GM12872 (cell line): ENCODE results near the gene CRK.

Experiments
- TF ChIP-seq, protein P1 (sequence below): IDR thresholded peaks from 3 replicates; pipeline ENCODE4 v1.5.1; 2011; ENCODE audit warnings: low read depth, mild to moderate bottlenecking, low read length, moderate library complexity; ENCODE audit not compliant: insufficient read depth

CRK gene

DNA sequence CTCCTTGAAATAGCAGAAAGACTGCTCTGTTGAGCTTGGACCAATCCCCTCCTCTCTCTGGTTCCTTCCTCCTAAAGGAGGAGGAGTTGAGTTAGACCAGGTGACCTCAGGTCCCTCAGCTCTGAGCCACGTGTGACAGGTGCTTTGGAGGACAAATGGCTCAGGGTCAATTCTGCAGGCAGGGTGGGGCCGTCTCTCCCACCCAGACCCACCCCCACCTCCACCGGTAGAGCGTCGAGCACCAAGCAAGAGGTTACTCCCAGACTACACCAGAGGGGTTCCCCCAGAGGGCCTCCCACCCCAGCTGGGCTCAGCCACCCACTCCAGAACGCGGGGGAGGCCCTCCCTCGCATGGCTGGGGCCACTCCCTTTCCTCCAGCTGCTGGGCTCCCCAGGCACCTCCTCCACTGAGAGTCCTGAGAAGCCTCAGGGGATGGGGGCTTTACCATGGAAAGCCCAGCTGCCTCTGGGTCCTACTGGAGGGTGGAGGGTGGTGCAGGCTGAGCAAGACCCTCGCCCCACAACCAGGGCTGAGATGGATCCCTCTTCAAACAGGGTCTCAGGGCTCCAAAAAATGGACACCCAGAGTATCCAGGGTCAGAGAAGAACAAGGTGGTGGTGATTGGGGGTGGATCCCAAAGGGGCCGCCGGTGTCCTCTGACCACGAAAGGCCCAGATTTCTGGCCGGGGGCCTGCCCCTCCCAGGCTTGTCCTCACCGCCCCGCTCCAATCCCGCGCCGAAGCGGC lies 28.8 kb upstream of the CRK start:
- TF ChIP-seq, protein P1, sequence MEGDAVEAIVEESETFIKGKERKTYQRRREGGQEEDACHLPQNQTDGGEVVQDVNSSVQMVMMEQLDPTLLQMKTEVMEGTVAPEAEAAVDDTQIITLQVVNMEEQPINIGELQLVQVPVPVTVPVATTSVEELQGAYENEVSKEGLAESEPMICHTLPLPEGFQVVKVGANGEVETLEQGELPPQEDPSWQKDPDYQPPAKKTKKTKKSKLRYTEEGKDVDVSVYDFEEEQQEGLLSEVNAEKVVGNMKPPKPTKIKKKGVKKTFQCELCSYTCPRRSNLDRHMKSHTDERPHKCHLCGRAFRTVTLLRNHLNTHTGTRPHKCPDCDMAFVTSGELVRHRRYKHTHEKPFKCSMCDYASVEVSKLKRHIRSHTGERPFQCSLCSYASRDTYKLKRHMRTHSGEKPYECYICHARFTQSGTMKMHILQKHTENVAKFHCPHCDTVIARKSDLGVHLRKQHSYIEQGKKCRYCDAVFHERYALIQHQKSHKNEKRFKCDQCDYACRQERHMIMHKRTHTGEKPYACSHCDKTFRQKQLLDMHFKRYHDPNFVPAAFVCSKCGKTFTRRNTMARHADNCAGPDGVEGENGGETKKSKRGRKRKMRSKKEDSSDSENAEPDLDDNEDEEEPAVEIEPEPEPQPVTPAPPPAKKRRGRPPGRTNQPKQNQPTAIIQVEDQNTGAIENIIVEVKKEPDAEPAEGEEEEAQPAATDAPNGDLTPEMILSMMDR = peak; percentile 42; the same call in 2 of the 3 replicates

DNA sequence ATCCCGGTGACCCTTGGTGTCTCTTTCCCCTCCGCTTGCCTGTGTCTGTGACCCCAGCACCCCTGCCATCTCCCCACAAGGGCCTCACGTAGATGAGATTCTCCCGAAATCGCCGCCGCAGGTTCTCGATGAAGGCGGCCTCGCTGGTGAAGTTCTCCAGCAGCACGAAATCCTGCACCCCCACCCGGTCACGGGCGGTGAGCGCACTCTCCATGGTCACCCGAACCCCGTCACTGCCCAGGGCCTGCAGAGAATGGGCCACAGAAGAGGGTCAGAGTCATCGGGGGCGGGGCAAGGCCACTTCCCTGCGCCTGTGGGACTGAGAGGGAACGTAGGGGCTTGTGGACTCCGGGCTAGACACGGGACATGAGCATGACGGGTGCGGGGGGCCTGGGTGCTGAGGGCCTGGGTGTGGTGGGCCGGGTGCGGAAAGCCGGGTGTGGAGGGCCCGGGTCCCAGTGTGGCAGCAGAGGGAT lies 28.1 kb upstream of the CRK start:
- TF ChIP-seq, protein P1 = no peak

DNA sequence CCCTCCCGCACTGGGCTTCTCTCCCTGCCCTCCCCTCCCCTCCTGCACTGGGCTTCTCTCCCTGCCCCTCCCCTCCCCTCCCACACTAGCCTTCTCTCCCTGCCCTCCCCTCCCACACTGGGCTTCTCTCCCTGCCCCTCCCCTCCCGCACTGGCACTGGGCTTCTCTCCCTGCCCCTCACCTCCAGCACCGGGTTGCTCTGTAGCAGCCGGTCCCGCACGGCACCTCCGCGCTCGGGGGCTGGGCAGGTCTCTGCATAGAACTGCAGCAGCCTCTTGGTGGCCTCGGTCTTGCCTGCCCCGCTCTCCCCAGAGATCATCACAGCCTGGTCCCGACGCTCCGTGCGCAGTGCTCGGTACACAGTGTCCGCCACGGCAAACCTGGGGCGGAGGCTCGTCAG lies 26.6 kb upstream of the CRK start:
- TF ChIP-seq, protein P1 = no peak

DNA sequence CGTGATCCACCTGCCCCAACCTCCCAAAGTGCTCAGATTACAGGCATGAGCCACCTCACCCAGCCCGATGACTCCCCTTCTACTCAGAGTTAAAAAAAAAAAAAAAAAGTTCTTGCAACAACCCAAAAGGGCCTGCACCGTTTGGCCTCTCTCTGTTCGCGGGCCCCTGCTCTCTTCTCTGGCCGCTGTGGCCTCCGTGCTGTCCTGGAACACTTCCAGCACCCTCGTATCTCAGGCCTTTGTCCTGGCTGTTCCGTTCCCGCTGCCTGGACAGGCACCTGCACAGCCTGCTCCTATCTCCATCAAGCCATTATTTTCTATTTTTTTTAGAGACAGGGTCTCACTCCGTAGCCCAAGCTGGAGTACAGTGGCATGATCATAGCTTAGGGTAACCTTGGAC lies 25.7 kb upstream of the CRK start:
- TF ChIP-seq, protein P1 = no peak

DNA sequence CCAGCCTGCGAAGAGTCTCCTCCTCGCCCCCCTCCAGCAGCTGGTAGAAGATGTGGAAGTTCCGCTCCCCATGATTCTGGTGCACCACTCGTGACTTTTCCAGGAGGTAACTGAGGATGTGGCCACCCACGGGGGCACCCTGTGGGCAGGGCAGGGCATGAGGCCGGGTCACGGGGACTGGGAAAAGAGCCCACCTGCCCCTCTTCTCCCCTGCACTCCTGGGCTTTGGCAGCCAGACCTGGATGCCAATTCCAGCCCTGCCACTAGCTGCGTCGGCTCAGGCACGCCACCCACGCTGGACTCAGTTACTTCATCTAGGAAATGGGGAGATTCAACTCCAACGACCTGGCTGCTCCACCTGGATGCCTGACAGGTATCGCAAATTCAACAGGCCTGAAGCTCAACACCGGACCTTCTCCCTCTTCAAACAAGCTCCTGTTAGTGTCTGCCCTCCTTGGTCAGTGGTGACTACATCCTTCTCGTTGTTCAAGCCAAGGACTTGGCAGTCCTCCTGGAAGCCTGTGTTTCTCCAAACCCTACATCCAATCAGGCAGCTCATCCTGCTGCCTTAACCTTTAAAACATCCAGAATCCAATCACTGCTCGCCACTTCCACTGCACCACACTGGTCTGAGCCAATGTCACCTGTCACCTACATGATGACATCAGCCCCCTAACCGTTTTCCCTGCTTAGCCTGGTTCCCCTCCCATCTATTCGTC lies 24.9 kb upstream of the CRK start:
- TF ChIP-seq, protein P1 = no peak

DNA sequence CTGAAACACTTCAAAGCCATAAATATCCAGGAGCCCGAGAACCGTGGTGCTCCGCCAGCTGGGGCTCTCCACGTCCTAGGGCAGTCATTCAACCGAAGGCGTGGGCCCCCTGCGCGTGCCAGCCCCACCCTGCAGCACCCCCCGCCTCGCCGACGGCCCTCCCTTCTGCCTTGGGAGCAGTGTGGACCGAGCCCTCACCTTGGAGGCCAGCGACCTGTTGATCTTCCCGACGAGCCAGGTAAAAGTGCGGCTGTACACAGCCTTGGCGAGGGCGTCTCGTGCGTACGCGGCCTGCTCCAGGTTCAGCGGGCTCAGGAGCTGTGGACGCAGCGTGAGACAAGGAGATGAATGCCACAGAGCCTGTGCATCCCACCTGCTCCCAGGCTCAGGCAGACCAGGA lies 22.4 kb upstream of the CRK start:
- TF ChIP-seq, protein P1 = no peak

DNA sequence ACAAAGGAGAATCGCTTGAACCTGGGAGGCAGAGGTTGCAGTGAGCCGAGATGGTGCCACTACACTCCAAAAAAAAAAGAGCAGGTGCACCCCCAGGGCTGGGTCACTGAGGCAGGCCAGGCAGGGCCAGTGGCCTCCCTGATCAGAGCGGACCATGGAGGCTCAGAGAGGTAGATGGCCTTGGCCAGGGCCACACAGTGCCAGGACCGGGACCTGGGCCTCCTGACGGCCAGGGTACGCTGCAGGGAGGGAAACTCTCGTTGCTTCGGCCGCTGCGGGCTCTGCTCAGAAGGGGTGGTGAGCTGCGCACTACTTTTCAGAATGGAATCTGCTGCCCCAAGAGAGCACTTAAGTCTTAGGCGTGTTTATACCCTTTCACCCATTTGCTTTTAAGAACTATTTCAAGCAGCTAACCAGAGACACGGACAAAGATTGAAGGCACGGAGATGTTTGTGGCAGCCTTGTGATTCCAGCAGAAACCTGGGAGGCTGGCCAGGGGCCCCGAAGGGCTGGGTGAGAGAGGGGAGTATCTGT lies 19.4 kb upstream of the CRK start:
- TF ChIP-seq, protein P1 = no peak
